GM12878 (cell line): ENCODE measurements around the gene INSRR.

Experiments used
- CEBPB ChIP-seq, 2 experiments: fragments of 150-350 bp in 1 of 2; IDR thresholded peaks; 2 replicates each; pipeline ENCODE4 v1.6.1; 2012 to 2014; ENCODE audit warnings: low read depth in 2 of 2, low read length in 2 of 2, borderline replicate concordance in 1 of 2, inconsistent platforms in 1 of 2
- EP300 ChIP-seq, 2 experiments: fragments of 150-350 bp in 1 of 2; IDR thresholded peaks; 2 replicates each; pipeline ENCODE4 v1.6.1; 2011 to 2012; ENCODE audit warnings: low read depth in 2 of 2, low read length in 2 of 2, borderline replicate concordance in 1 of 2, improper control_type of control experiment in 1 of 2, inconsistent platforms in 1 of 2; ENCODE audit not compliant: control insufficient read depth in 1 of 2
- EZH2 ChIP-seq: IDR thresholded peaks from 2 replicates; pipeline ENCODE4 v1.6.1; 2012; ENCODE audit warnings: low read depth, mild to moderate bottlenecking, control low read depth, inconsistent platforms, low read length, borderline replicate concordance; ENCODE audit not compliant: control insufficient read depth
- GABPA ChIP-seq: IDR thresholded peaks from 2 replicates; pipeline ENCODE4 v1.6.1; 2014; ENCODE audit warnings: antibody characterized with exemption, low read depth, mild to moderate bottlenecking, inconsistent platforms
- HDAC6 ChIP-seq: fragments of 200-600 bp; sonication (generic); IDR thresholded peaks from one replicate; pipeline ENCODE4 v1.8.0; 2017; ENCODE audit warnings: antibody characterized with exemption; ENCODE audit not compliant: unreplicated experiment
- POLR2A ChIP-seq: IDR thresholded peaks from 2 replicates; pipeline ENCODE4 v1.6.1; 2011; ENCODE audit warnings: low read depth, mild to moderate bottlenecking, low read length
- POU2F2 ChIP-seq: IDR thresholded peaks from 3 replicates; pipeline ENCODE4 v1.6.1; 2011; ENCODE audit warnings: low read depth, mild to moderate bottlenecking, low read length, borderline replicate concordance
- TARDBP ChIP-seq: IDR thresholded peaks from 2 replicates; pipeline ENCODE4 v1.6.1; 2016; ENCODE audit warnings: borderline replicate concordance
- TF ChIP-seq, protein P1 (sequence below): IDR thresholded peaks from 2 replicates; pipeline ENCODE4 v1.6.1; 2012; ENCODE audit warnings: low read depth, low read length, improper control_type of control experiment
- TF ChIP-seq, protein P2 (sequence below), 3 experiments: IDR thresholded peaks in 2 of 3; conservative IDR thresholded peaks in 1 of 3; 2 replicates each; pipeline ENCODE4 v1.5.1; 2011; ENCODE audit warnings: low read depth in 3 of 3, low read length in 3 of 3, mild to moderate bottlenecking in 3 of 3, control low read depth in 2 of 3, moderate library complexity in 2 of 3, inconsistent platforms in 1 of 3, mixed read lengths in 1 of 3; ENCODE audit not compliant: control insufficient read depth in 2 of 3, insufficient read depth in 1 of 3; ENCODE audit errors: extremely low read depth in 1 of 3

DNA sequence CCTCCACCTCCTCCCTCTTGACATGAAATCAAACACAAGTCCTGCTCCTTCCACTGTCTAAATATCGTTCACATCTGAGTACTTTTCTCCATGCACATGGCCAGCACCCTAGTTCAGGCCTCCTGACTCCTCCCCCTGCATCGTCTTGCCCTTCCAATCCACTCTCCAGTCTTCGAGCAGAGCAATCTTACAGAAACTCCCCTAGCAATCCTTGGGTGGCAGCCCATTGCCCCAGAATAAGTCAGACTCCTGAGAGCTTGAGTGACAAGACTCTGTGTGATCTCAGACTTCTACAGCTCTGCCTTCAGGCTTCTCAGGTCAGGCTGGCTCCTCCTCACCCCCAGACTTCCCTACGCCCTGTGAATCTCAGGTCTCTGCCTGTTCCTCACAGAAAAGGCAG, 47.7 kb downstream of the INSRR start:
- TF ChIP-seq POLR2A (no peak), TARDBP (no peak), EP300 (IDR thresholded peaks at IDR 0.05; ENCODE audit: borderline replicate concordance in 1 of 2, control insufficient read depth in 1 of 2, low read depth in 2 of 2, low read length in 2 of 2) (no peak), EZH2 (no peak), CEBPB (IDR thresholded peaks at IDR 0.05; ENCODE audit: borderline replicate concordance in 1 of 2, low read depth in 2 of 2, low read length in 2 of 2) (no peak), GABPA (no peak), HDAC6 (no peak), POU2F2 (no peak)
- TF ChIP-seq, protein P1, sequence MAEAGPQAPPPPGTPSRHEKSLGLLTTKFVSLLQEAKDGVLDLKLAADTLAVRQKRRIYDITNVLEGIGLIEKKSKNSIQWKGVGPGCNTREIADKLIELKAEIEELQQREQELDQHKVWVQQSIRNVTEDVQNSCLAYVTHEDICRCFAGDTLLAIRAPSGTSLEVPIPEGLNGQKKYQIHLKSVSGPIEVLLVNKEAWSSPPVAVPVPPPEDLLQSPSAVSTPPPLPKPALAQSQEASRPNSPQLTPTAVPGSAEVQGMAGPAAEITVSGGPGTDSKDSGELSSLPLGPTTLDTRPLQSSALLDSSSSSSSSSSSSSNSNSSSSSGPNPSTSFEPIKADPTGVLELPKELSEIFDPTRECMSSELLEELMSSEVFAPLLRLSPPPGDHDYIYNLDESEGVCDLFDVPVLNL, result no peak
- TF ChIP-seq, protein P2, sequence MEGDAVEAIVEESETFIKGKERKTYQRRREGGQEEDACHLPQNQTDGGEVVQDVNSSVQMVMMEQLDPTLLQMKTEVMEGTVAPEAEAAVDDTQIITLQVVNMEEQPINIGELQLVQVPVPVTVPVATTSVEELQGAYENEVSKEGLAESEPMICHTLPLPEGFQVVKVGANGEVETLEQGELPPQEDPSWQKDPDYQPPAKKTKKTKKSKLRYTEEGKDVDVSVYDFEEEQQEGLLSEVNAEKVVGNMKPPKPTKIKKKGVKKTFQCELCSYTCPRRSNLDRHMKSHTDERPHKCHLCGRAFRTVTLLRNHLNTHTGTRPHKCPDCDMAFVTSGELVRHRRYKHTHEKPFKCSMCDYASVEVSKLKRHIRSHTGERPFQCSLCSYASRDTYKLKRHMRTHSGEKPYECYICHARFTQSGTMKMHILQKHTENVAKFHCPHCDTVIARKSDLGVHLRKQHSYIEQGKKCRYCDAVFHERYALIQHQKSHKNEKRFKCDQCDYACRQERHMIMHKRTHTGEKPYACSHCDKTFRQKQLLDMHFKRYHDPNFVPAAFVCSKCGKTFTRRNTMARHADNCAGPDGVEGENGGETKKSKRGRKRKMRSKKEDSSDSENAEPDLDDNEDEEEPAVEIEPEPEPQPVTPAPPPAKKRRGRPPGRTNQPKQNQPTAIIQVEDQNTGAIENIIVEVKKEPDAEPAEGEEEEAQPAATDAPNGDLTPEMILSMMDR (IDR thresholded peaks at IDR 0.05 in 2 of 3, conservative IDR thresholded peaks at IDR 0.05 in 1 of 3; ENCODE audit: control insufficient read depth in 2 of 3, extremely low read depth in 1 of 3, insufficient read depth in 1 of 3, low read depth in 3 of 3, low read length in 3 of 3), result no peak
